ENCODE data around the gene GRAP2.

GRAP2 gene

DNA sequence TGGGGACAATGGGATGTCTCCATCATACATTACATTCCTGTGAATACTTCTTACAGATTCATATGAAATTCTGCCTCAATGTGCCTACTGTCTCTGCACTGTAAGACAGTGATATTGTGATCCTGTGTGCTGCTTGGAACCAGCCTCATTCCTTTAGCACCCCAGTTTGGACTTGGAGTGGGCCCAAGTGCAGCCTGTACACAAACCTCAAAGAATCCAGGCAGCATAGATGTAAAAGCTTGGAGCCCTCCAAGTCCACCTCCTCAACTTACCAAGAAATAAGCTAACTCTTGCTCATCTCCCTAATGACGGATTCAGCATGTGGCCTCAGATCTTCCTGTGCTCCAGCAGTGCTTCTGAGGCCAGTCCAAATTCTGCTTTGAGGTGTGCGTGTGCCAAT lies 24.4 kb downstream of the GRAP2 start:
- DNase-seq (ENCODE audit: low spot score), result no peak

DNA sequence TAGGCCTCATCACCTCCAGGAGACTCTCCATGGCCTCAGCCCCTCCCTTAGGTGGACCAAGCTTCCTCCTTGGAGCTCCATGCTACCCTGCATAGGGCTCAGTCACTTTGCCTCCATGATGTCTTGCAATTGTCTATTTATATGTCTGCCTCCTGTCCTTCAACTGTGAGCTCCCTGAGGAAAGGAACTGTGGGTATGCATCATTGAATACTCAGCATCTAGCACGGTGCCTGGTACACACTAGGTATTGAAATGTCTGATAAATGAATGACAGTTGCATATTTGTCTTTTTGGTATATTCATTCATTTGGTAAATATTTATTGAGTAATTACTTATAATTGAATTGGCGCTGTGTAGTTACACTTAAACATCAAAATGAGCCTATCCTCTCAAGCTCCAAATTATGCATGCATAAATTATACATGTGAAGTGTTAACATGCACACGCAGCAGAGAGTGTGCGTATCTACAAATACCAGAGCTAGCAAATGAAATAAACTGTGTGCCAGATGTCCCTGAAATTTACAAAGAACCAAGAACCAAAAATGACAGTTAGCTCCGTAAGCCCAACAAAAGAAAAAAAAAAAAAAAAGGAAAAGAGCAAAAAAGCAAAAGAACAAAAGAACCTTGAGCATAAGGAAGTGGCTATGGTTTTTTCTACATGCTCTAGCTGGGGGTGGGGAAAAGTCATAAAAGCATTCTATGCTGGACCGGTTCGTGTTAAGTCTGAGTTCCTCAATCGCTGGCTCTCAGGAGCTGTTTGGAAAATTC lies 25.2 kb downstream of the GRAP2 start:
- no peak for DNase-seq (ENCODE audit: low spot score)

DNA sequence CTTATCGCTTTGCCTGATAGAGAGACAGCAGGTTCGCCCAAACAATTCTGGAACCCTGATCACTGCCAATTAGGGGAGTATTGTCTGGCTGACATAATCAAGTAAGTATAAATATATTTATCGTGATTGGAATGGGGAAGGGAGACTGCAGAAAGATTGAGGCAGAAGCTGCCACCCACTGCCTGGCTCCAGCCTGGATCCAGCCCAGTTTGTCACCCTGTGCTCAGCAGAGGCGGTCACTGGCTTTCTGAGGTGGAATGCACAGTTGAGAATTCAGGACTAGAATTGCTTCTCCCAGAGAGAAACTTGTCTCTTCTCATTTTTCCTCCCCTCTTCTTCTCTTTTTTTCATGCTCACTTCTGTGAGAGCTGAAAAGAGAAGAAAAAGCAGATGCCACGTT lies 25.9 kb downstream of the GRAP2 start:
- DNase-seq (ENCODE audit: low spot score), result no peak

DNA sequence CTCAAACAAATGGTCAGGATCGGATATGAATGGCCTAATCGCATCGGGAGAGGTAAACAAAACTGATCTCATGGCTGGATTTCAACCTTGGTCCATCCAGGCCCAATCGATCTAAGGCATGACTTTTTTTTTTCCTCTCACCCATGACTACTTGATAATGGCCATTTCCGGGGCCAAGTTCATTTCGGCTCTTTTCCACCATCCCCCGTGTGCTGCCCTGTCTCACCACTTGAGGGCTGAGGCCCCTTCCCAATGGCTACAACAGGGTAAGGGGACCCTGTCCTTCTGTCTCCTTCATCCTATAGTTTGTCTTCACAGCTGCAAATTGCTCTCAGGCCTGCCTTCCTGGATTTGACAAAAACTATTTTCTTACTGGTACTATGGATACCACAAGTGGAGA lies 26.7 kb downstream of the GRAP2 start:
- no peak for DNase-seq (ENCODE audit: low spot score)

DNA sequence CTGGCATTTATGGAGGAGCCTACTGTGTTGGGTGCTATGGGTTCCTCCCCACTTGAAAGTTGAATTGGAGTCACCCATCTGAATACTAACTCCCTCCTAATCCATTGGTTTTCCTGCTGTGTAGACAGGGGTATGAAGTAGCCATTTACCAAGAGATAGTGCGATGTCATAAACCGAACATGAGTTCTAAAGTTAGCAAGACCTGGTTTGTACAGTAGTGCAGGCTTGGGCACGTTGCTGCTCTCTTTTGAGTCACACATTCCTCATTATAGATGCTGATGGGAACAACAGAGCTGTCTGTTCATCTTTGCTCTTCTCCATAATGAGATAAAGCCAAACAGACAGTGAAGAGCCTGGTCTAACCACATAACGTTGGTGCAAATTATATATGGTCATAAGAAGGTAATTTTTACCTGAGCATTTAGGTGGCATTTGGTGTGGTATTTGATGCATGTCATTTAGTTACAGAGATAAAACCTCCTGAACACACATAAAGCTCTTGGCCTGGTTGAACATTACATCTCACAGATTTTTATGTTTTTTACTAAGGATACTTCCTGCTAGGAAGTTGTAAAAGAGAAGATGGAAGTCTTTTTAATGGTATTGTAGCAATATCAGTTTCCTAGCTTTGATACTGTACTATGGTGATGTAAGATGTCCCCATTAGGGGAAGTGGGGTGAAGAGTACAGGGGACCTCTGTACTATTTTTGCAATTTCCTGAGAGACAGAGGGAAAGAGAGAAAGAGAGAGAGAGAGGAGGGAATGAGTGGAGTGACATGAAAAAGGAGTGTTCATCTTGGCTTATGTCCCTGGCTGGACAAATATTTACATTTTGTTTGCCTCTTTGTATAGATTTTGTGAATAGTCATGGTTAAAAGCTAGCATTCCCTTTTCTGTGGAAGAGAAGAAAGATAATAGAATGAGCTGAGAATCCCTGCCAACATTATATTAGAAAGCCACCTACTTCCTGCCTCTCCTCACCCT lies 27.9 kb downstream of the GRAP2 start:
- no peak for DNase-seq (ENCODE audit: low spot score)

DNA sequence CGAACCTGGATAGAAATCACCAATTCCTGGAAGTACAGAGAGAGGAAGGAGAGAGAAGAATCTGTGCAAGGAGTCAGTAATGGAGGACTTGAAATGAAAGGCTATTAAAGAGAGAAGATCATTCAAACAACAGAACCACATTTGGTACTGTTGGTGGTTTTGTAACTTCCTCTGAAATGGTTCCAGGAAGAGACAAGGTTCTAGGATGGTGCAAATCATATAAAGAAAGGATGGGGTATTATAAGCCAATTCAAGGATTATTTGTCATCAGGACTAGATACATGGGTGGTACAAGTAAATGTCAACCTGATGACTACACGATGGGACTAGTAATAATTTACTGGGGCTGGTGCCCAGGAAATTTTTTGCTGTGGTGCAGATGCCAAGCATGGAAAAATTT lies 30.4 kb downstream of the GRAP2 start:
- DNase-seq (ENCODE audit: low spot score), result no peak

DNA sequence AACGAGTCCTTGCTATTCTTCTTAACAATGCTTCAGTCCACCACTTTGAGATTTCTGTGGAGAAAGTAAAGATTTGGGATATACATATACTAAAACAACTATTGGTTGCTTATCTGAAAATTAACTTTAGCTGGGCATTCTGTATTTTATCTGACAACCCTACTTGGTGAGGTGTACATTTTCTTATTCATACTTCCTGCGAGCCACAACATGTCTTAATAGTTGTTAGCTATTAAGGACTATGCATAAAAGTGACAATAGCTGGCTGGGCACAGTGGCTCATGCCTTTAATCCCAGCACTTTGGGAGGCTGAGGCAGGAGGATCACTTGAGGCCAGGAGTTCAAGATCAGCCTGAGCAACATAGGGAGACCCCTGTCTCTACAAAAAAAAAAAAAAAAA lies 31.3 kb downstream of the GRAP2 start:
- no peak for DNase-seq (ENCODE audit: low spot score)

DNA sequence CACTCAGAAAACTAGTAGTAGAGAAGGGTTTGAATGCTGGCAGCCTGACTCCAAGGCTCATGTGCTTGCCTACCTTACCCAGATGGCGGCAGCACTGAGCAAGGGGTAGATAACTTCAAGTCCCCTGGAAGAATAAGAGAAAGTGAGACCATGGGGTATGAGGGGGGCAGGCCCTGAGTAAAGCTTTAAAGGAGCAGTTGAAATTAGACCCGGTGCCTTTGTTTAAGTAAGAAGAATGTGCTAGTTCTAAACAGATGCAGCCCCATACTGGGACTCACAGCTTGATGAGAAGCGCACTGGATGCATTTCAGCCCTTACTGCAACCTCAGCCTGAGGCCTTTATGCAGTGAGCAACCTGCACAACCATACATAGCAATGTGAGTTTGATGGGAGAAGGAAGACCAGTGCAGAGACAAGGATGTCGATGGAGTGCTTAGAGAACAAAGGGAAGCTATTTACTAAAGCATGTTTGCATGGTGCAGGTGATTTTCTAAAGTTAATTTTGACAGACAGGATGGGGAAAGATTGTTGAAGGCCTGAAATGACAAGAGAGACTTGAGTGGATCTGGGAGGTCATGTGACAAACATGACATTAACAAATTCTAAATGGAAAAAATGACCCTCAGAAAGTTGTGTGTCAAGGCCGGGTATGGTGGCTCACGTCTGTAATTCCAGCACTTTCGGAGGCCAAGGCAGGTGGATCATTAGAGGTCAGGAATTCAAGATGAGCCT lies 32.2 kb downstream of the GRAP2 start:
- no peak for DNase-seq (ENCODE audit: low spot score)

DNA sequence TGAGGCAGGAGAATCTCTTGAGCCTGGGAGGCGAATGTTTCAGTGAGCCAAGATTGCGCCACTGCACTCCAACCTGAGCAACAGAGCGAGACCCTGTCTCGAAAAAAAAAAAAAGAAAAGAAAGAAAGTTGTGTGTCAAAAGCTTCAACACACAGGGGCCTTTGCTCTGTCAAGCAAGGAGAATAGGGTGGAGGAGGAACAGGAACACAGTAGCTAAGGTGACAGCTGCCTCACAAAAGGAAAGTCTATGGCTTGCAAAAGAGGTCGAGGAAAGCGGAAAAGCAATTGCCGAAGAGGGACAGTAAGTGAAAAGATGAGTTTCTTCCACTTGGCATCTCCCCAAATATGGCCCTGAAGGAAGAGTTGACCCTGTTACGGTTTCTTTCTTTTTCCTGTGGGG lies 32.9 kb downstream of the GRAP2 start:
- no peak for DNase-seq (ENCODE audit: low spot score)

DNA sequence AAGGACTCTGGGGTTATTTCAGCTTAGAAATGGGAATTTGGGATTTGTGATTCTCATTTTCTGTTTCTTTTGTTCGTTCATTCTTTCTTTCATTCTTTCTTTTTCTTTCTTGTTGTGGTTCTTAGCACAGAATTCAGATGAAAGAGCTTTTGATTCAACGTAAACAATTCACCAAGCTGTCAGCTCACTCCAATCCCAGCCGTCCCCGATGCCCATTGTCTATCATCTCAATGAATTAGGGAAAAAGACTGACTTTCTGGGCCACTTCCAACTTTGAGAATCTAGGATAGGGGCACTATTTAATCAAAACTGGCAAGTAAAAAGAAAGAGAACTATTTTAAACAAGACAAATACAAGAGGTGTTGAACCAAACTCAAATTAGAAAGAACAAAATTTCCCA lies 34.2 kb downstream of the GRAP2 start:
- DNase-seq (ENCODE audit: low spot score), result no peak

DNA sequence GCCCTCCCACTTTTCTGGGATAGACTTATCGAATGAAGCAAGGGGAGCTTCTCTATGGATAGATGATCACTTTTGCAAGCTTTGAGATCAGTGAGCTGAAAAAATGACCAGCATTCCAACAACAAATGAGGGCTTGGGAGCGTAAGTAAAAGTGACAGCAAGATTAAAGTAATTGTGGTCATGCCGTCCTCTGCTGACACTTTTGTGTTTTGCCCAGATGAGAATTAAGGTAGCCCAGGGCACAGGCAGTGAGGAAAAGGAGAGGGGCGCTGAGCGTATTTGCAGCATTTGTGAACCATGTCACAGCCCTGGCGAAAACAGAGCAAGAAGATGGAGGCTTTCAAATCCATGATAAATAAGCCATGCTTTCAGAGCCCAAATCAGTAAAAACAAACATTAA lies 34.7 kb downstream of the GRAP2 start:
- DNase-seq (ENCODE audit: low spot score), result no peak

DNA sequence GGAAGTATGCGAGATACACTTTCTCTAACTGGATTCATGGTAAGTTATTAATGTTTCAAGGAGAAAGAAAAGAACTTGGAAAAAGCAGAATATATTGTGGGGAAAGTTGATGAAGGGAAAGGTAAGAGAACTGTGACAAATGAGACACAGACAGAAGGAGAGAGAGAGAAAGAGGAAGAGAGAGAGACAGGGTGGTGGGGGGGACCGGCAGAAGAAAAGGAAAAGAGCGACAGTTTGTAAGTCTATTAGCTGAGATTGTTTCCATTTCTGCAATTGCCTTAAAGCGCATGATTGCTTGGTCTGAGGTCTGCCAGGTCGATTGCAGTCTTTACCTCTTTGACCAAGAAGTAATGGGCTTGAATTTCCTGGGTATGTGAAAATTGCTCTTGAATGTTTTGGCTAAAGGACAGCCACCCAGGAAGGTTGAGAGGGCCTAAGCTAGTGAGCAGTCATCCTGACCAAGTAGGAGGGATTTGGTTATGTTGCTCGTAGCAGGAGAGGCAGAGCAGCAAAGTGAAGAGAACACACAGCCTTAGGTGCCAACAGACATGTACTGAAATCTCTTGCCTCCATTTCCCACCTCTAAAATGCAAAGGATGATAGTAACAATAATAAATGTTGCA lies 35.8 kb downstream of the GRAP2 start:
- DNase-seq (ENCODE audit: low spot score), result no peak

DNA sequence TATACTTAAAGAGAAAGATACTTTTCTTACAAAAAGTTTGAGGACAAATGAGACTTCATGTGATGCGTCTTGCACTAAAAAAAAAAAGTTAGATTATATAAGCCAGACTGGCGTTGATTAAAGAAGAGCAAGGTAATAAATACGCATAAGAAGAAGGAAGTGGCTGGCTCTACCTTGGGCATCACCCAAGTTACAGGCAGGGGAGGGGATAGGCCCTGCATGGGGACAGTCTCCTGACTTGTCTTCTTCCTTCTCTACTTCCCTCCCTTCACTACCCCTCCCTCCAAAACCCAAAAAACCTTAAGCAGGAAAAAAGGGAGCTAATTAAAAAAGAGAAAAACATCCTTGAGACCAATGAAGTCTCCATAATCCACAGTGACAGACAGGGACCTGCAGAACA lies 37.0 kb downstream of the GRAP2 start:
- DNase-seq (ENCODE audit: low spot score), result no peak

DNA sequence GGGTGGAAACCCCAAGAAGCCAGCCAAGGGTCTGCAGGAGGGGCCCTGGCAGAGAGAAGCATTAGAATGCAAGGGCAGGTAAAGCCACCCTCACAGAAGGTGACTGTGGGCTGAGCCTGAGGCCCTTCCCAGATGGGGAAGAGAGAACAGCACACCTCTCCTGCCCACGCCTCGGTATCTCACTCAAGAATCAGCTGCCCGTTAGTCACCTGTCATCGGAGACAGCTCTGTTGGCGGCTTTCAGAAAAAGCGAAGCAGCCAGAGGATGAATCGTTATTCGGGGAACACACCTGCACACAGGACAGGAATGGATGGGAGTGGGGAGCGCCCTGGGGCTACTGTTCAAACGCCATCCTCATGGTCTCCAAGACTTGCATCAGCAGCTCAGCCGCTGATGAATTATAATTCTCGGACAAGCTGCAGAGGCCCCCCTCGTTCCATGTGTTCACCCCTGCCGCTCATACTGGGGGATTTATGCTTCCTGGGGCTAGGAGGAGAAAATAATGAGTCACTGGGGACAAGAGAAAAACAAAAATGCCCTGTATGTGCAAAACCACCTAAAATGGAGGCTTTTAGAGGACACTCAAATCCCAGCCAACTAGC lies 37.7 kb downstream of the GRAP2 start:
- no peak for DNase-seq (ENCODE audit: low spot score)

DNA sequence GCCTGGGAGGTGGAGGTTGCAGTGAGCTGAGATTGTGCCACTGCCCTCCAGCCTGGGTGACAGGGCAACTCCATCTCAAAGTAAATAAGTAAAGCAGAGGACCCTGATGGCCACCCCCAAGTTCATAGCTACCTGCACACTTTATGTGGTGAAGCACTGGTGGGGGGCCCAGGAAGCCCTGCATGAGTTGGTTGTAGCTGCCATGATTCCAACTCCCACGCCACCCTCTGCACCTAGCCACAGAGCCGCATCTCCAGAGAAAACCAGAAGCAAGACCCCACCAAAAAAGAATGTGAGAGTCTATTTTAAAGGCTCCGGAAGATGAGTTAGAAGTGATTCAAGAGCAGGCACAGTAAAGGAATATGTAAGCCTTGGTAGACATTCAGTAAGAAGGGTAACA lies 38.9 kb downstream of the GRAP2 start:
- DNase-seq (ENCODE audit: low spot score), result no peak

DNA sequence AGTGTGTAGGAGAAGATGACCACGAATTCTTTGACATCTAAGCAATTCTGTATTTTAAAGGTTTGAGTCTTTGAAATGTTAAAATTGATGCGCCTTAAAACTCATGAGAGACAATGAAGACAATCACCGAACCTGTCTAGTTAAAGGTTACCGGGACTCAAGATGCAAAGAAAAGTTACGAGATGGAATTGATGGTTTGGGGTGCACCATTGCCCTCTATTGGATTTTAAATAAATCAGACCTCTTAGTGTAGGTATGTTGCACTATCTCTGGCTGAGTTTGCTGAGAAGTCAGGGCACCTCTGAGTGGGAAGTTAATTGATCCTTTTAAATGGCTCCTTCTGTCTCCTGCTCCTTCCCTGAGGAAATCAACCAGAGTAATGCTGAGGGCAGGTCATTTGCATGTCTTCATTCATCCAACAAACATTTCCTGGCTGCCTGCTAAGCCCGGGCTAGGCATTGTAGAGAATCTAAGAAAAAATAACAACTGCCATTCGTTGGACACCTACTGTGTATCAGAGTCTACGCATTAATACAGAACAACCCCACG lies 39.9 kb downstream of the GRAP2 start:
- DNase-seq (ENCODE audit: low spot score), result no peak

DNA sequence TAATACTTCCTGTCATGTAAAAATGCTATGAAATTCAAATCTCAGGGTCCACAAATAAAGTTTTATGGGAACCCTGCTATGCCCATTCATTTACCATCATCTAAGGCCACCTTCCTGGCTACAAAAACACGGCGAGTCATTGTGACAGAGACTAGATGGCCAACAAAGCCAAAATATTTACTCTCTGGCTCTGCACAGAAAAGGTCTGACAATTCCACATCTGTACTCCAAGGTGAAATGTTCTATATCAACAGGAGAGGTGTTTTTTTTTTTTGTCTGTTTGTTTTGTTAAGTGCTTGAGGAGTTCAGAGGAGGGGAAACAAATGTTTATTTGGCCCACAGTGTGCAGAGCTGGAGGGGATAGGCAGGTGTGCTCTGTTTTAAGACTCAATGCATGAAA lies 40.7 kb downstream of the GRAP2 start:
- DNase-seq (ENCODE audit: low spot score), result no peak

DNA sequence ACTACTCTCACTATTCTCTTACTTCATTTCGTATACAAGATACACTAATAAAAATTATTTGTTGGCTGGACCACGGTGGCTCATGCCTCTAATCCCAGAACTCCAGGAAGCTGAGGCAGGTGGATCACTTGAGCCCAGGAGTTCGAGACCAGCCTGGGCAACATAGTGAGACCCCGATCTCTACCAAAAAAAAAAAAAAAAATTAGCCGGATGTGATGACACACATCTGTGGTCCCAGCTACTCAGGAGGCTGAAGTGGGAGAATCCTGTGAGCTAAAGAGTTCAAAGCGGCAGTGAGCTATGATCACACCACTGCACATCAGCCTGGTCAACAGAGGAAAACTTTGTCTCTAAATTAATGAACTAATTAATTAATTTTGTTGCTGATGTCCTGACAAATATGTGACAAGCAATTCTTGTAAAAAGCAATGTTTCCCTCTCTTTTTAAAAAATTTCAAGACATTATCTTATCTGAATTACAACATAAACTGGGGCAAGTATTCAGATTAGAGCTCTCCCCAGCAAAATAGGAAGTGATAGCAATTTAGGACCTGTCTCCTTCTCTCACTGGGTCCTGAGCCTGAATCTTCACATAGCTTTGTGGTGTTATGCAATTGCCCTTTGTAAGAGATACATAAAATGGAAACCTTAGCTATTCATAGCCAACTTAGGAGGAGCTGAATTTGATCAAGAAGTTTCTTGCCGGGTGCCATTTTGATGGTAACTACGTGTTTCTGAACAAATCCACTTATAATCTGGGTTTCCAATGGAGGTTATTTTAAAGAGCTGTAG lies 41.8 kb downstream of the GRAP2 start:
- DNase-seq (ENCODE audit: low spot score), result no peak

DNA sequence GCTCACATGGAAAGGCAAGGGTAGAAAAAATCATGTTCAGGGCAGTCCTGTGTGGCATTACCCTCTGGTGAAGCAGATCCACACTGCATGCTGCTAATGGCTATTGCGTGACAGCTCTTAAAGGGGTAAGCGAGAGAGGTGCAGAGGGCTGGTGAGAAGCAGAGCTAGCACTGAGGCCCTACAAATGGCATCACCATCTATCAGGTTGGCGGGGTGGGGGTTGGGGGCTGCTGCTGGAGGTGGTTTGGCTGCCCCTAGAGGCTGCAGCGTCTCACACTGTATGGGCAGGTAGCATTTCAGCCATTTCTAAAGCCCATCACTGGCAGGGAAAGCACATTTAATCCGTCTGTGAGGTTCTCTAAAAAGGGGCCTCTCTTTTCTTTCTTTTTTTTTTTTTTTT lies 42.5 kb downstream of the GRAP2 start:
- DNase-seq (ENCODE audit: low spot score), result no peak
